OCI-LY7 (cell line): Measurements from ENCODE around the gene KIF25. TPM values are rescaled to one million over a fixed set of nuclear protein-coding genes. Genes with fewer than 3 reads are reported as not detected.

Experiments
- BruUV-seq: library from RNA; stranded (reverse); fragments of 400-500 nt; replicated peaks from 2 replicates; lab custom pipeline; 2021; lab: Mats Ljungman, UMichigan
- CTCF ChIA-PET: fragments of 300-600 bp; sonication (Branson Sonifier 250); formaldehyde crosslinking; loops from one replicate; lab custom pipeline; 2022; ENCODE audit warnings: antibody characterized with exemption; ENCODE audit not compliant: unreplicated experiment; lab: Charles Lee
- POLR2A ChIA-PET: fragments of 300-600 bp; sonication (Branson Sonifier 250); formaldehyde crosslinking; loops from one replicate; lab custom pipeline; 2022; ENCODE audit warnings: antibody characterized with exemption; lab: Charles Lee
- DNase-seq: peaks from one replicate; pipeline ENCODE4 v3.0.0-alpha.2; 2015; ENCODE audit warnings: low spot score
- H2AFZ ChIP-seq: fragments of 200-600 bp; sonication (generic), shearing (Covaris generic); 2 replicates; pipeline ENCODE4 v1.6.1; 2014; ENCODE audit warnings: mild to moderate bottlenecking, antibody characterized with exemption, low read length, moderate library complexity
- H3K27ac ChIP-seq: fragments of 200-600 bp; sonication (generic); 2 replicates; pipeline ENCODE4 v1.5.1; 2014; ENCODE audit warnings: mixed run types, low read depth, mild to moderate bottlenecking, moderate library complexity, low read length, inconsistent platforms; ENCODE audit not compliant: poor library complexity, severe bottlenecking
- H3K36me3 ChIP-seq: fragments of 200-600 bp; sonication (generic); 2 replicates; pipeline ENCODE4 v1.6.1; 2014; ENCODE audit warnings: mild to moderate bottlenecking, antibody characterized with exemption, low read length, moderate library complexity, mixed read lengths; ENCODE audit not compliant: insufficient read depth
- H3K4me1 ChIP-seq: fragments of 200-600 bp; sonication (generic); 2 replicates; pipeline ENCODE4 v1.5.1; 2014; ENCODE audit warnings: mild to moderate bottlenecking, low read length; ENCODE audit not compliant: insufficient read depth, poor library complexity, severe bottlenecking
- H3K4me2 ChIP-seq: fragments of 200-600 bp; sonication (generic); 2 replicates; pipeline ENCODE4 v1.6.1; 2014; ENCODE audit warnings: mild to moderate bottlenecking, low read length
- H3K4me3 ChIP-seq: fragments of 200-600 bp; sonication (generic); 2 replicates; pipeline ENCODE4 v1.5.1; 2014; ENCODE audit warnings: mild to moderate bottlenecking, low read depth, low read length; ENCODE audit not compliant: poor library complexity, severe bottlenecking
- H3K79me2 ChIP-seq: fragments of 200-600 bp; sonication (generic); 2 replicates; pipeline ENCODE4 v1.6.1; 2016; ENCODE audit warnings: low read depth, mild to moderate bottlenecking, low read length, moderate library complexity, mixed read lengths; ENCODE audit not compliant: insufficient read depth
- H3K9me2 ChIP-seq: fragments of 200-600 bp; sonication (generic); 2 replicates; pipeline ENCODE4 v1.6.1; 2016; ENCODE audit warnings: mild to moderate bottlenecking, low read length, mixed read lengths; ENCODE audit not compliant: insufficient read depth
- H3K9me3 ChIP-seq: fragments of 200-600 bp; sonication (generic); 2 replicates; pipeline ENCODE4 v1.6.1; 2014; ENCODE audit warnings: mild to moderate bottlenecking, mixed run types, low read length, mixed read lengths
- H4K20me1 ChIP-seq: fragments of 200-600 bp; sonication (generic); 2 replicates; pipeline ENCODE4 v1.6.1; 2014; ENCODE audit warnings: mild to moderate bottlenecking, antibody characterized with exemption, low read length, moderate library complexity, mixed read lengths; ENCODE audit not compliant: insufficient read depth
- CTCF ChIP-seq: fragments of 200-600 bp; sonication (generic); conservative IDR thresholded peaks from 2 replicates; pipeline ENCODE4 v1.5.1; 2014; ENCODE audit warnings: mild to moderate bottlenecking, antibody characterized with exemption, low read length, moderate library complexity, mixed read lengths
- EZH2phosphoT487 ChIP-seq: fragments of 200-600 bp; sonication (generic); IDR thresholded peaks from 2 replicates; pipeline ENCODE4 v1.6.1; 2018; ENCODE audit warnings: low read depth, borderline replicate concordance, mild to moderate bottlenecking, mixed run types, antibody characterized with exemption, low read length, moderate library complexity, mixed read lengths
- intact Hi-C: fragments of 100-400 bp; cut with micrococcal nuclease; formaldehyde crosslinking; loops from one replicate; pipeline ENCODE4 v1.10.0; 2022; ENCODE audit not compliant: unreplicated experiment
- total RNA-seq, 2 experiments: library from RNA; depleted of rRNA in 1 of 2; stranded (reverse); fragments of >200 nt in 1 of 2; shearing (Covaris generic) in 1 of 2; gene quantifications; 2 replicates each; pipeline ENCODE4 v1.2.3, GENCODE V29; 2014 to 2022

KIF25 gene
- total RNA-seq, 2 experiments from 2014 or later: not detected

GRCh38 chr6:167953551-167953950 lies 43.9 kb upstream of the KIF25 start:
- CTCF ChIA-PET: no interaction called here
- no peak for DNase-seq

GRCh38 chr6:167954151-167954550 lies 43.3 kb upstream of the KIF25 start:
- DNase-seq: no peak
- Histone ChIP-seq H3K4me3 (no peak overlapping the region), H3K27ac (no peak overlapping the region), H3K4me2 (no peak overlapping the region), H3K9me3 (no peaks in the 10 kb centered on the region), H3K36me3 (0 out of 2 replicates have a peak, but pooled peaks cover 5% of the 10 kb centered on the region), H3K9me2 (no peaks in the 10 kb centered on the region), H2AFZ (no peak overlapping the region), H3K79me2 (no peaks in the 10 kb centered on the region), H4K20me1 (no peaks in the 10 kb centered on the region), H3K4me1 (no peaks in the 10 kb centered on the region)
- intact Hi-C loops: no loop called here
- no TSS peak for BruUV-seq
- CTCF ChIA-PET: no interaction called here
- TF ChIP-seq CTCF (no peak), EZH2phosphoT487 (no peak)
- POLR2A ChIA-PET: no interaction called here

More at GRCh38 chr6:167953551-167953950, 43.9 kb upstream of the KIF25 start:
- H3K9me2 ChIP-seq: no peaks in the 10 kb centered on the region
- POLR2A ChIA-PET: no interaction called here
- no peak overlapping the region for H3K27ac ChIP-seq
- no TSS peak for BruUV-seq
- H3K4me1 ChIP-seq: no peaks in the 10 kb centered on the region
- no peak overlapping the region for H3K4me3 ChIP-seq
- H3K36me3 ChIP-seq: 0 out of 2 replicates have a peak, but pooled peaks cover 5% of the 10 kb centered on the region
- H3K4me2 ChIP-seq: no peak overlapping the region
- H3K79me2 ChIP-seq: no peaks in the 10 kb centered on the region
- intact Hi-C loops: no loop called here
- H2AFZ ChIP-seq: no peak overlapping the region
- no peaks in the 10 kb centered on the region for H3K9me3 ChIP-seq
- TF ChIP-seq EZH2phosphoT487: no peak
- no peak for TF ChIP-seq CTCF
- no peaks in the 10 kb centered on the region for H4K20me1 ChIP-seq

GRCh38 chr6:167956491-167956890 lies 41.0 kb upstream of the KIF25 start:
- Histone ChIP-seq H3K36me3 (0 out of 2 replicates have a peak, but pooled peaks cover 4% of the 10 kb centered on the region), H3K9me2 (no peaks in the 10 kb centered on the region), H3K4me2 (no peak overlapping the region), H3K4me3 (no peak overlapping the region), H3K9me3 (no peaks in the 10 kb centered on the region), H4K20me1 (no peaks in the 10 kb centered on the region), H3K79me2 (no peaks in the 10 kb centered on the region), H2AFZ (no peak overlapping the region), H3K27ac (no peak overlapping the region), H3K4me1 (no peaks in the 10 kb centered on the region)
- DNase-seq: no peak
- intact Hi-C loops: no loop called here
- TF ChIP-seq EZH2phosphoT487: no peak
- ChIA-PET CTCF (no interaction called here), POLR2A (no interaction called here)
- BruUV-seq: no TSS peak
